H1 (cell line): ENCODE results near the gene RAB10. TPM values are rescaled to one million over a fixed set of nuclear protein-coding genes. Genes with fewer than 3 reads are reported as not detected.

ENCODE experiments used
- KDM1A ChIP-seq: fragments of 200-600, 300-600 bp; sonication (generic); IDR thresholded peaks from 2 replicates; pipeline ENCODE4 v1.7.1; 2016; ENCODE audit warnings: mild to moderate bottlenecking, low read length, borderline replicate concordance
- RXRA ChIP-seq: IDR thresholded peaks from 2 replicates; pipeline ENCODE4 v1.6.1; 2011; ENCODE audit warnings: low read depth, mild to moderate bottlenecking, low read length, moderate library complexity; ENCODE audit not compliant: insufficient read depth
- SAP30 ChIP-seq: fragments of 300-600 bp; sonication (generic); IDR thresholded peaks from 2 replicates; pipeline ENCODE4 v1.7.1; 2012; ENCODE audit warnings: low read length, moderate library complexity, mild to moderate bottlenecking, inconsistent platforms; ENCODE audit not compliant: insufficient read depth, insufficient replicate concordance
- TAF1 ChIP-seq: IDR thresholded peaks from 2 replicates; pipeline ENCODE4 v1.6.1; 2011; ENCODE audit warnings: mild to moderate bottlenecking, low read depth, low read length
- polyA plus RNA-seq, 7 experiments: library from polyadenylated mRNA; depleted of rRNA in 3 of 7; stranded (reverse) in 5 of 7; unstranded in 2 of 7; fragments of >200 nt in 5 of 7; fragments of 200-250 nt in 2 of 7; gene quantifications; 1 replicate in 5 of 7; 2 replicates in 1 of 7; 4 replicates in 1 of 7; pipeline versions ENCODE4 v1.2.1 to v1.2.3, GENCODE V29; 2011 to 2013; ENCODE audit warnings: missing spikeins in 2 of 7, mixed read lengths in 2 of 7
- total RNA-seq: library from RNA; stranded (reverse); fragmentation: NEBNext Ultra II Directional; extraction: Animal tissue kit (Norgen Biotek cat#: 25700); gene quantifications from 2 replicates; pipeline ENCODE4 v1.2.1, GENCODE V29; 2021

RAB10 gene
- total and polyA plus RNA-seq, 2 of the 8 experiments (the other 6 are each of a cell fraction or from before 2014, with no cell fraction given), result 42.6 to 136 TPM

- TF ChIP-seq RXRA, result no peak
- no peak for TF ChIP-seq TAF1
- peak; percentile 99 for TF ChIP-seq KDM1A
- TF ChIP-seq SAP30, result no peak
Measured at GRCh38 chr2:26172189-26172870, 138.4 kb downstream of the RAB10 start (continued).
